SU-DHL-6 (cell line): Measurements from ENCODE around the gene NTSR2.

Experiments
- H2AFZ ChIP-seq: fragments of 200-600 bp; sonication (generic); 2 replicates; pipeline ENCODE4 v1.6.1; 2014; ENCODE audit warnings: low read depth, mild to moderate bottlenecking, moderate library complexity, mixed read lengths, antibody characterized with exemption, low read length; ENCODE audit not compliant: severe bottlenecking
- H3F3A ChIP-seq: fragments of 200-600 bp; shearing (Covaris generic); 2 replicates; pipeline ENCODE4 v1.6.0; 2016; ENCODE audit warnings: antibody characterized with exemption, mild to moderate bottlenecking; ENCODE audit not compliant: insufficient read depth
- H3K27ac ChIP-seq: fragments of 200-600 bp; sonication (generic); 2 replicates; pipeline ENCODE4 v1.5.1; 2016; ENCODE audit warnings: low read depth, mild to moderate bottlenecking, low read length, moderate library complexity, mixed read lengths
- H3K27me3 ChIP-seq: fragments of 200-600 bp; sonication (generic), shearing (Covaris generic); 2 replicates; pipeline ENCODE4 v1.6.0; 2014; ENCODE audit warnings: mild to moderate bottlenecking, low read length
- H3K36me3 ChIP-seq: fragments of 200-600 bp; sonication (generic); 2 replicates; pipeline ENCODE4 v1.6.1; 2014; ENCODE audit warnings: mild to moderate bottlenecking, low read length, mixed read lengths
- H3K4me2 ChIP-seq: fragments of 300-600, 200-600 bp; shearing (Covaris generic), sonication (generic); 2 replicates; pipeline ENCODE4 v1.6.0; 2014; ENCODE audit warnings: low read length, low read depth, mild to moderate bottlenecking; ENCODE audit not compliant: poor library complexity, severe bottlenecking
- H3K4me3 ChIP-seq: fragments of 200-600 bp; sonication (generic); 2 replicates; pipeline ENCODE4 v1.5.1; 2014; ENCODE audit warnings: antibody characterized with exemption, low read length, mild to moderate bottlenecking, mixed read lengths; ENCODE audit not compliant: insufficient read depth, poor library complexity, severe bottlenecking
- H3K79me2 ChIP-seq: fragments of 200-600 bp; sonication (generic); 2 replicates; pipeline ENCODE4 v1.6.1; 2014; ENCODE audit warnings: mild to moderate bottlenecking, low read length, moderate library complexity; ENCODE audit not compliant: insufficient read depth
- H3K9ac ChIP-seq: fragments of 200-600 bp; sonication (generic); 2 replicates; pipeline ENCODE4 v1.7.0; 2014; ENCODE audit warnings: mild to moderate bottlenecking, low read length
- H3K9me2 ChIP-seq: fragments of 200-600 bp; sonication (generic); replicated peaks from 2 replicates; pipeline ENCODE4 v1.6.1; 2014; ENCODE audit warnings: low read length; ENCODE audit not compliant: insufficient read depth
- H3K9me3 ChIP-seq: fragments of 200-600 bp; sonication (generic); 2 replicates; pipeline ENCODE4 v1.6.1; 2014; ENCODE audit warnings: low read length, mixed read lengths; ENCODE audit not compliant: insufficient read depth
- H4K20me1 ChIP-seq: fragments of 200-600 bp; sonication (generic); 2 replicates; pipeline ENCODE4 v1.6.1; 2014; ENCODE audit warnings: low read depth, mild to moderate bottlenecking, antibody characterized with exemption, low read length, moderate library complexity, mixed read lengths
- EZH2phosphoT487 ChIP-seq: fragments of 200-600 bp; sonication (generic), shearing (Covaris generic); conservative IDR thresholded peaks from 2 replicates; pipeline ENCODE4 v1.6.1; 2018; ENCODE audit warnings: mild to moderate bottlenecking, antibody characterized with exemption, low read length, moderate library complexity, mixed read lengths
- TF ChIP-seq, protein P1 (sequence below): fragments of 200-600 bp; sonication (generic); IDR thresholded peaks from one replicate; pipeline ENCODE4 v1.5.1; 2017; ENCODE audit warnings: antibody characterized with exemption, mild to moderate bottlenecking, low read length, moderate library complexity; ENCODE audit not compliant: insufficient read depth, poor library complexity, severe bottlenecking

The NTSR2 gene

DNA sequence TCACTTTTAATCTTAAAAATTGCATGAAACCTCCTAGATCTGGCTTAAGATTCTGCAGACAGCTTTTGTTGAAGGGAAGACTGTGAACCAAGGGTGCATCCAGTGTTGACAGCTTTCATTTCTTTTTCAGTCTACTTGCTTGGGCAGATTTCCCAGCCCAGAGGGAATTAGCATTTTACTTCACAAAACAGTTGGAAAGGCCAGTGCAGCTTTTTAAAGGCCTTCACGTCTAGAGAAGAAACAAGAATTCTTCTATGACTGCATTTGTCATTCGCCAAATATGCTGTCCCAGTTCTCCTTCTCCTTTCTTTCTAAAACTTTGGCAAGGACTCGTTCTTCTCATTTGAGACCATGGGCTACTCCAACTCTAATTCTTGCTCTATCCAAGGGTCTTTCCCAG lies 17.4 kb downstream of the NTSR2 start:
- TF ChIP-seq, protein P1, sequence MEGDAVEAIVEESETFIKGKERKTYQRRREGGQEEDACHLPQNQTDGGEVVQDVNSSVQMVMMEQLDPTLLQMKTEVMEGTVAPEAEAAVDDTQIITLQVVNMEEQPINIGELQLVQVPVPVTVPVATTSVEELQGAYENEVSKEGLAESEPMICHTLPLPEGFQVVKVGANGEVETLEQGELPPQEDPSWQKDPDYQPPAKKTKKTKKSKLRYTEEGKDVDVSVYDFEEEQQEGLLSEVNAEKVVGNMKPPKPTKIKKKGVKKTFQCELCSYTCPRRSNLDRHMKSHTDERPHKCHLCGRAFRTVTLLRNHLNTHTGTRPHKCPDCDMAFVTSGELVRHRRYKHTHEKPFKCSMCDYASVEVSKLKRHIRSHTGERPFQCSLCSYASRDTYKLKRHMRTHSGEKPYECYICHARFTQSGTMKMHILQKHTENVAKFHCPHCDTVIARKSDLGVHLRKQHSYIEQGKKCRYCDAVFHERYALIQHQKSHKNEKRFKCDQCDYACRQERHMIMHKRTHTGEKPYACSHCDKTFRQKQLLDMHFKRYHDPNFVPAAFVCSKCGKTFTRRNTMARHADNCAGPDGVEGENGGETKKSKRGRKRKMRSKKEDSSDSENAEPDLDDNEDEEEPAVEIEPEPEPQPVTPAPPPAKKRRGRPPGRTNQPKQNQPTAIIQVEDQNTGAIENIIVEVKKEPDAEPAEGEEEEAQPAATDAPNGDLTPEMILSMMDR: no peak
- TF ChIP-seq EZH2phosphoT487: no peak

DNA sequence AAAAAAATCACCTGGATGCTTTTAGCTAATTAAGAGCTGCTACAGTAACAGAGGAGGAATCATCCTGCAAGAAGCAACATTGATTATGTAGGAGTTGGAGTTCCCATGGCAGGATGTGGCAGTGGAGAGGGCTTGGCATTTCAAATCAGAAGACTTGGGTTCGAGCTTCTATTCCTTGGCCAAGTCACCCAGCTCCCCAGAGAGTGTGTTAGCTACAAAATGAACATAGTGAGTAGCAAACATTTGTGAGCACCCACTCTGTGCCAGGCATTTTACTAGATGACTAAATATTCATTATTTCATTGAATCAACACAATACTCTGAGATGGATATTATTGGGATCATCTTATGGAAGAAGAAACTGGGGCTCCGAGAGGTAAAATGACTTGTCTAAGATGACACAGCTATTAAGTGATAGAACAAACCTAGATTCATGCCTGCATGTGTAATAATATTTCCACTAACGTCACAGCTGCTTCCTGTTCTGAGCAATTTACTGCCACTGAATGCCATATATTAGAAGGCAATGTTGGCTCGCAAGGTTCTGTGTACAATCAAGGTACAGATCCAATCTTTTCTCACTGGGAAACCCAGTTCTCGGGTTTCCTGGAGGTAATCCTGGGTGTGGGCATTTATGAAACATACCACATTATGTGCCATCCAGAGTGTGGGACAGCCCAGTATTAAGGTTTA lies 18.0 kb downstream of the NTSR2 start:
- Histone ChIP-seq H3K27me3 (no peaks in the 10 kb centered on the region; the same call in 1 of the 2 replicates), H3K4me2 (no peak overlapping the region), H2AFZ (no peak overlapping the region), H3K27ac (no peak overlapping the region), H3K36me3 (no peaks in the 10 kb centered on the region), H3K9me3 (peaks cover 3% of the 10 kb centered on the region; the same call in 1 of the 2 replicates), H4K20me1 (no peaks in the 10 kb centered on the region), H3K9me2 (no peaks in the 10 kb centered on the region), H3K4me3 (no peak overlapping the region), H3F3A (no peaks in the 10 kb centered on the region), H3K9ac (no peak overlapping the region), H3K79me2 (no peaks in the 10 kb centered on the region)
- TF ChIP-seq EZH2phosphoT487: no peak
- TF ChIP-seq, protein P1: no peak

More for the DNA sequence above, 17.4 kb downstream of the NTSR2 start:
- no peaks in the 10 kb centered on the region for H3K36me3 ChIP-seq
- peaks cover 3% of the 10 kb centered on the region; the same call in 1 of the 2 replicates for H3K9me3 ChIP-seq
- no peaks in the 10 kb centered on the region; the same call in 1 of the 2 replicates for H3K27me3 ChIP-seq
- H3K9me2 ChIP-seq: no peaks in the 10 kb centered on the region
- no peak overlapping the region for H3K27ac ChIP-seq
- H3K4me2 ChIP-seq: no peak overlapping the region
- H3K9ac ChIP-seq: no peak overlapping the region
- no peaks in the 10 kb centered on the region for H3K79me2 ChIP-seq
- H3F3A ChIP-seq: no peaks in the 10 kb centered on the region
- no peak overlapping the region for H3K4me3 ChIP-seq
- H4K20me1 ChIP-seq: no peaks in the 10 kb centered on the region
- no peak overlapping the region for H2AFZ ChIP-seq

DNA sequence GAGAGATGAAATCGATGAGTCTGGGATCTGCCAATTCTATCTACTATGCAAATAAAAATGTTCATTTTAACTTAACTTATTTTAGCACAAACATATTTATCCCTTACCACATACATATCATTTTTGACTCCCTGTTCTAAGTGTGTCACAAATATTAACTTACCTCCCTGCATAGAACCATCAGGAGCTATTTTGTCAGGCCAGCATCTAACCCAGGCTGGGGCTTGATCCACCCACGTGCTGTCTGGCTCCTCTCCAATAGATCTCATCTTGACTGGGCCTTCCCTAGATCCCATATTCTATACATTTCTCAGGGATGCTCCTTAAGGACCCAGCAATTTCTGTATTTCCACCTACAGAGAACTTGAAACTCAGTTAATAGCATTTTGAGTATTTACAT lies 20.9 kb downstream of the NTSR2 start:
- no peak for TF ChIP-seq EZH2phosphoT487
- TF ChIP-seq, protein P1: no peak
- no peaks in the 10 kb centered on the region for H3K79me2 ChIP-seq
- H3K27me3 ChIP-seq: no peaks in the 10 kb centered on the region; the same call in 1 of the 2 replicates
- H3K9me3 ChIP-seq: peaks cover 3% of the 10 kb centered on the region; the same call in 1 of the 2 replicates
- H3K9ac ChIP-seq: no peak overlapping the region
- H4K20me1 ChIP-seq: no peaks in the 10 kb centered on the region
- H3K36me3 ChIP-seq: no peaks in the 10 kb centered on the region
- H3F3A ChIP-seq: no peaks in the 10 kb centered on the region
- no peak overlapping the region for H2AFZ ChIP-seq
- no peak overlapping the region for H3K4me2 ChIP-seq
- H3K4me3 ChIP-seq: no peak overlapping the region
- no peak overlapping the region for H3K27ac ChIP-seq
- H3K9me2 ChIP-seq: no peaks in the 10 kb centered on the region
